ENCODE data around the gene FBXO38.

Gene FBXO38

GRCh38 chr5:148427370-148428042 lies 43.7 kb downstream of the FBXO38 start:
- DNase-seq (ENCODE audit: low read depth, low spot score): no peak
- H3K4me3 ChIP-seq (ENCODE audit: low read depth, low read length): no peak overlapping the region
- in situ Hi-C loops (cut with HindIII; ENCODE audit: low sequenced_read_pairs): no loop called here
- TF ChIP-seq, protein P1, sequence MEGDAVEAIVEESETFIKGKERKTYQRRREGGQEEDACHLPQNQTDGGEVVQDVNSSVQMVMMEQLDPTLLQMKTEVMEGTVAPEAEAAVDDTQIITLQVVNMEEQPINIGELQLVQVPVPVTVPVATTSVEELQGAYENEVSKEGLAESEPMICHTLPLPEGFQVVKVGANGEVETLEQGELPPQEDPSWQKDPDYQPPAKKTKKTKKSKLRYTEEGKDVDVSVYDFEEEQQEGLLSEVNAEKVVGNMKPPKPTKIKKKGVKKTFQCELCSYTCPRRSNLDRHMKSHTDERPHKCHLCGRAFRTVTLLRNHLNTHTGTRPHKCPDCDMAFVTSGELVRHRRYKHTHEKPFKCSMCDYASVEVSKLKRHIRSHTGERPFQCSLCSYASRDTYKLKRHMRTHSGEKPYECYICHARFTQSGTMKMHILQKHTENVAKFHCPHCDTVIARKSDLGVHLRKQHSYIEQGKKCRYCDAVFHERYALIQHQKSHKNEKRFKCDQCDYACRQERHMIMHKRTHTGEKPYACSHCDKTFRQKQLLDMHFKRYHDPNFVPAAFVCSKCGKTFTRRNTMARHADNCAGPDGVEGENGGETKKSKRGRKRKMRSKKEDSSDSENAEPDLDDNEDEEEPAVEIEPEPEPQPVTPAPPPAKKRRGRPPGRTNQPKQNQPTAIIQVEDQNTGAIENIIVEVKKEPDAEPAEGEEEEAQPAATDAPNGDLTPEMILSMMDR (IDR thresholded peaks at IDR 0.05; ENCODE audit: low read depth, low read length): no peak

GRCh38 chr5:148428848-148429247 lies 45.1 kb downstream of the FBXO38 start:
- TF ChIP-seq, protein P1 (IDR thresholded peaks at IDR 0.05; ENCODE audit: low read depth, low read length): no peak
- in situ Hi-C loops (cut with HindIII; ENCODE audit: low sequenced_read_pairs): no loop called here
- DNase-seq (ENCODE audit: low read depth, low spot score): no peak
- no peak overlapping the region for H3K4me3 ChIP-seq (ENCODE audit: low read depth, low read length)

GRCh38 chr5:148433826-148434225 lies 50.1 kb downstream of the FBXO38 start:
- H3K4me3 ChIP-seq (ENCODE audit: low read depth, low read length): no peak overlapping the region
- in situ Hi-C loops (cut with HindIII; ENCODE audit: low sequenced_read_pairs): no loop called here
- TF ChIP-seq, protein P1 (IDR thresholded peaks at IDR 0.05; ENCODE audit: low read depth, low read length): no peak
- no peak for DNase-seq (ENCODE audit: low read depth, low spot score)

GRCh38 chr5:148436029-148436428 lies 52.3 kb downstream of the FBXO38 start:
- no peak overlapping the region for H3K4me3 ChIP-seq (ENCODE audit: low read depth, low read length)
- in situ Hi-C loops (cut with HindIII; ENCODE audit: low sequenced_read_pairs): no loop called here
- DNase-seq (ENCODE audit: low read depth, low spot score): no peak
- TF ChIP-seq, protein P1 (IDR thresholded peaks at IDR 0.05; ENCODE audit: low read depth, low read length): no peak

DNA sequence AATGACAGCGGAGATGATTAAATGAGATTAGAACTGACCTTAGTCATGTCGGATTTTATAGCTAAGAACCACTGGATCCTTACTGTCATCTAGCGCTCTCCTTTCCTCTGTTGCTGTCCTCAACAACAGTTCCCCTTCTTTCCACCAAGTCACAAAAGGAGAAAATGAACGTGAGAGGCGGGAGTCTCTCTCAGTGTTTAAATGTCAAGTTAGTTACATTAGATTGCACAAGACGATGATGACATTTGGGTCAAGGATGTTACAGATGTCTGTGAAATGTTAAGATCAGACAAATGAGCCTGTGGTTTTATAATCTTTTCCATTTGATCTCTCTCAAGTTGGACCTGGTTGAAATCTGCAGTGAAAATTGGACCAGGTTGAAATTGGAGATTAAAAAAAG lies 53.5 kb downstream of the FBXO38 start:
- H3K4me3 ChIP-seq (ENCODE audit: low read depth, low read length): no peak overlapping the region
- DNase-seq (ENCODE audit: low read depth, low spot score): no peak
- TF ChIP-seq, protein P1 (IDR thresholded peaks at IDR 0.05; ENCODE audit: low read depth, low read length): no peak
- in situ Hi-C loops (cut with HindIII; ENCODE audit: low sequenced_read_pairs): no loop called here

DNA sequence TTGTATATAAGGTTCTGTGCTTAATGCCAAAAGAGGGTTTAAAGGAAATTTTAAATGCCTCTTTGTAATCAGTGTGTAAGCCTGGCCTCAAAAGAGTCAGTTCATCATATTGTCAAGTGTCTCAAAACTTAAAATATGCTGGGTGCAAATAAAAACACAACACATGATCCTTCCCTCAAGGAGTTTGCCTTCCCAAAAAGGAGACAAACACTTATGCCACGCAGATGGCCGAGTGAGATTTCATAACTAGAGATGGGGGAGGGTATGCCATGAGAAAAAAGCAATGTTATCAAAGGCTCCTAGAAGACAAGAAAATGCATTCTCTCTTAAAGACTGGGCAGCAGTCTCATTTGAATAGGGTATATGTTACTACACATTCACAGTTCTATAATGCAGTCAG lies 55.2 kb downstream of the FBXO38 start:
- TF ChIP-seq, protein P1 (IDR thresholded peaks at IDR 0.05; ENCODE audit: low read depth, low read length): no peak
- DNase-seq (ENCODE audit: low read depth, low spot score): no peak
- in situ Hi-C loops (cut with HindIII; ENCODE audit: low sequenced_read_pairs): no loop called here
- H3K4me3 ChIP-seq (ENCODE audit: low read depth, low read length): no peak overlapping the region
